Spinal cord (tissue), 10 donors: ENCODE measurements around the gene IL25. TPM values are rescaled to one million over a fixed set of nuclear protein-coding genes. Genes with fewer than 3 reads are reported as not detected.
"Not testable (repeated sequence)": the region's sequence is repeated elsewhere in the genome, so short reads cannot be mapped to it uniquely, and the experiment has no call there.

Experiments used
- DNase-seq, 6 donors: peaks; one replicate each; pipeline versions ENCODE4 v3.0.0 to v3.0.0-alpha.2; 2013 to 2015; ENCODE audit warnings: low spot score in 6 of 6, low read depth in 4 of 6
- H3K27ac ChIP-seq: one replicate; pipeline ENCODE4 v1.5.1; 2013; ENCODE audit warnings: low read depth, low read length, control low read depth
- H3K27me3 ChIP-seq: one replicate; pipeline ENCODE4 v1.6.1; 2013; ENCODE audit warnings: low read length; ENCODE audit not compliant: control insufficient read depth, insufficient read depth
- H3K36me3 ChIP-seq: one replicate; pipeline ENCODE4 v1.6.1; 2013; ENCODE audit warnings: low read length; ENCODE audit not compliant: control insufficient read depth, insufficient read depth
- H3K4me1 ChIP-seq: one replicate; pipeline ENCODE4 v1.6.1; 2013; ENCODE audit warnings: low read length; ENCODE audit not compliant: control insufficient read depth, insufficient read depth
- H3K4me3 ChIP-seq: one replicate; pipeline ENCODE4 v1.5.1; 2013; ENCODE audit warnings: low read depth, low read length, control low read depth
- H3K9me3 ChIP-seq: one replicate; pipeline ENCODE4 v1.6.1; 2013; ENCODE audit warnings: low read length; ENCODE audit not compliant: control insufficient read depth, insufficient read depth
- WGBS: methylation state at CpG from one replicate; pipeline ENCODE4 v1.1.5; 2013; ENCODE audit warnings: missing lambda C conversion rate; ENCODE audit not compliant: insufficient coverage; 5-methylcytosine and 5-hydroxymethylcytosine counted together
- long read RNA-seq, 4 donors: transcript quantifications; one replicate each; lab custom pipeline, GENCODE V29; 2026
- polyA plus RNA-seq, 2 donors: library from polyadenylated mRNA; unstranded; fragments of 120-200 nt; gene quantifications; one replicate each; pipeline ENCODE4 v1.2.1, GENCODE V29; 2013; ENCODE audit not compliant: insufficient read length in 2 of 2
- total RNA-seq, 2 donors: library from RNA; depleted of rRNA in 1 of 2; stranded (reverse); fragments of 120-200 nt in 1 of 2; fragments of >200 nt in 1 of 2; gene quantifications; one replicate each; pipeline versions ENCODE4 v1.2.3 to v1.2.4, GENCODE V29; 2013 to 2014
- donor health status: healthy.

The IL25 gene
- not detected for total RNA-seq
- polyA plus RNA-seq = not detected
- long read RNA-seq, donor 1 = 0 reads
- long read RNA-seq, donor 2 = 0 reads
- long read RNA-seq, donor 3 = 0 reads
- long read RNA-seq, donor 4 = 0 reads

- H3K9me3 ChIP-seq = no peaks in the 10 kb centered on the region
- WGBS = 84% methylated on average over 2 of the region's 2 CpGs
- H3K27me3 ChIP-seq = no peaks in the 10 kb centered on the region
- DNase-seq = no peak
- peaks cover 3% of the 10 kb centered on the region for H3K36me3 ChIP-seq
- H3K4me3 ChIP-seq = no peak within 1 kb of the TSS
- H3K4me1 ChIP-seq = peaks cover 34% of the 10 kb centered on the region
- H3K27ac ChIP-seq = no peak within 1 kb of the TSS
Observed at GRCh38 chr14:23372509-23372908, at the start of gene IL25. Gene IL25 (plus strand): TSS chr14:23372809.

GRCh38 chr14:23323838-23324454 lies 48.7 kb upstream of the IL25 start:
- no peak overlapping the region for H3K27ac ChIP-seq
- 93% methylated on average over 13 of the region's 18 CpGs for WGBS
- no peak overlapping the region for H3K4me3 ChIP-seq
- H3K9me3 ChIP-seq = no peaks in the 10 kb centered on the region
- no peak for DNase-seq
- peaks cover 22% of the 10 kb centered on the region for H3K4me1 ChIP-seq
- no peaks in the 10 kb centered on the region for H3K27me3 ChIP-seq
- H3K36me3 ChIP-seq = peaks cover 30% of the 10 kb centered on the region

GRCh38 chr14:23324455-23324846 lies 48.2 kb upstream of the IL25 start:
- H3K36me3 ChIP-seq = peaks cover 30% of the 10 kb centered on the region
- WGBS = no CpG with 5 or more reads among the region's 2 CpGs
- H3K27me3 ChIP-seq = no peaks in the 10 kb centered on the region
- H3K27ac ChIP-seq = no peak overlapping the region
- no peak overlapping the region for H3K4me3 ChIP-seq
- no peak for DNase-seq
- H3K4me1 ChIP-seq = peaks cover 22% of the 10 kb centered on the region
- H3K9me3 ChIP-seq = no peaks in the 10 kb centered on the region

GRCh38 chr14:23324993-23325392 lies 47.6 kb upstream of the IL25 start:
- Histone ChIP-seq H3K9me3 (no peaks in the 10 kb centered on the region), H3K36me3 (peaks cover 30% of the 10 kb centered on the region), H3K4me3 (no peak overlapping the region), H3K27ac (no peak overlapping the region), H3K27me3 (no peaks in the 10 kb centered on the region), H3K4me1 (peaks cover 21% of the 10 kb centered on the region)
- WGBS = 71% methylated on average over 1 of the region's 7 CpGs
- DNase-seq = no peak

GRCh38 chr14:23325746-23326145 lies 46.9 kb upstream of the IL25 start:
- peaks cover 30% of the 10 kb centered on the region for H3K36me3 ChIP-seq
- peaks cover 13% of the 10 kb centered on the region for H3K4me1 ChIP-seq
- not testable (repeated sequence) for H3K9me3 ChIP-seq, H3K27ac ChIP-seq, H3K4me3 ChIP-seq, DNase-seq, H3K27me3 ChIP-seq
- WGBS = no CpG with 5 or more reads among the region's 5 CpGs

GRCh38 chr14:23326491-23327332 lies 45.9 kb upstream of the IL25 start:
- H3K27me3 ChIP-seq = no peaks in the 10 kb centered on the region
- H3K36me3 ChIP-seq = peaks cover 30% of the 10 kb centered on the region
- no peak overlapping the region for H3K27ac ChIP-seq
- WGBS = 78% methylated on average over 6 of the region's 13 CpGs
- peaks cover 12% of the 10 kb centered on the region for H3K4me1 ChIP-seq
- no peak for DNase-seq
- no peaks in the 10 kb centered on the region for H3K9me3 ChIP-seq
- H3K4me3 ChIP-seq = no peak overlapping the region

- Histone ChIP-seq H3K27me3 (no peaks in the 10 kb centered on the region), H3K36me3 (peaks cover 26% of the 10 kb centered on the region), H3K4me1 (peaks cover 7% of the 10 kb centered on the region), H3K4me3 (no peak overlapping the region), H3K27ac (no peak overlapping the region), H3K9me3 (no peaks in the 10 kb centered on the region)
- DNase-seq = peak in 5 of 6 donors; percentile 64 to 95 (median 78)
- WGBS = 55% methylated on average over 3 of the region's 4 CpGs
Observed at GRCh38 chr14:23327947-23328744, 44.5 kb upstream of the IL25 start.

- Histone ChIP-seq H3K27me3 (no peaks in the 10 kb centered on the region), H3K9me3 (no peaks in the 10 kb centered on the region), H3K27ac (no peak overlapping the region), H3K36me3 (no peaks in the 10 kb centered on the region), H3K4me1 (no peaks in the 10 kb centered on the region), H3K4me3 (no peak overlapping the region)
- 89% methylated on average over 2 of the region's 5 CpGs for WGBS
- DNase-seq = no peak
Observed at GRCh38 chr14:23335623-23336022, 37.0 kb upstream of the IL25 start.

- H3K9me3 ChIP-seq = no peaks in the 10 kb centered on the region
- no peak overlapping the region for H3K4me3 ChIP-seq
- no peaks in the 10 kb centered on the region for H3K36me3 ChIP-seq
- H3K27ac ChIP-seq = no peak overlapping the region
- no CpG with 5 or more reads among the region's 1 CpG for WGBS
- no peaks in the 10 kb centered on the region for H3K27me3 ChIP-seq
- no peaks in the 10 kb centered on the region for H3K4me1 ChIP-seq
- no peak for DNase-seq
Observed at GRCh38 chr14:23339506-23340268, 32.9 kb upstream of the IL25 start.
